NT2/D1 (cell line): ENCODE results near the gene C7orf57.

ENCODE experiments used
- SUZ12 ChIP-seq: IDR thresholded peaks from 2 replicates; pipeline ENCODE4 v1.6.1; 2011; ENCODE audit not compliant: insufficient read length, insufficient read depth; ENCODE audit errors: extremely low read depth
- ZNF274 ChIP-seq: IDR thresholded peaks from 2 replicates; pipeline ENCODE4 v1.6.1; 2011; ENCODE audit warnings: mild to moderate bottlenecking, low read depth, low read length

- TF ChIP-seq SUZ12, result no peak
- TF ChIP-seq ZNF274, result no peak
Measured at GRCh38 chr7:48048113-48048512, 12.8 kb downstream of the C7orf57 start.
